Activated gamma-delta T cell treated with anti-CD3 and anti-CD28 coated beads, Interleukin-2, amount 50 U/mL, for 16 hours (primary cell): ENCODE measurements around the gene FAM111A.

Source experiments
- DNase-seq: peaks from one replicate; pipeline ENCODE4 v3.0.0-alpha.2; 2020; ENCODE audit warnings: low read depth

The FAM111A gene

GRCh38 chr11:59141673-59142460 lies 789 bp upstream of the FAM111A start:
- DNase-seq: no peak

DNA sequence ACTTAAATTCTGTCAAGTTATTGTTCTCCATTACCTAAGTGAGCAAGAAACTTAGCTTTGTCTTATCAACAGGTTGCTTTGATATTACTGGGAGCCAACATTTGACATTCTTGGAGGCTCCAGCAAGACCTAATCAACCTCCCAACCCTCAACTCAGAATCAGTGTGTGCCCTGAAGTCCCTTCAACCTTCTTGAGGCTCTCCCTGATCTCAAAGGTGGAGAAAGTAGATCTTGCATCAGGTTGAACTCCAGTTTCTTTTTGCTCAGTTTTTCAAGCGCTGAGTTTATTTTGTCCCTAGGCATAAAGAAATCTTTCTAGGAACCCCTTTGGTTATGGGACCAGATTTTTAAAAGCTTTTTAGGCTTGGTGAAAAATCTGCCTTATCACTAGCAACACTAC lies 1.4 kb downstream of the FAM111A start:
- DNase-seq: no peak

GRCh38 chr11:59144579-59145345 lies 2.1 kb downstream of the FAM111A start:
- DNase-seq: peak; percentile 39

GRCh38 chr11:59145534-59145933 lies 2.9 kb downstream of the FAM111A start:
- no peak for DNase-seq

DNA sequence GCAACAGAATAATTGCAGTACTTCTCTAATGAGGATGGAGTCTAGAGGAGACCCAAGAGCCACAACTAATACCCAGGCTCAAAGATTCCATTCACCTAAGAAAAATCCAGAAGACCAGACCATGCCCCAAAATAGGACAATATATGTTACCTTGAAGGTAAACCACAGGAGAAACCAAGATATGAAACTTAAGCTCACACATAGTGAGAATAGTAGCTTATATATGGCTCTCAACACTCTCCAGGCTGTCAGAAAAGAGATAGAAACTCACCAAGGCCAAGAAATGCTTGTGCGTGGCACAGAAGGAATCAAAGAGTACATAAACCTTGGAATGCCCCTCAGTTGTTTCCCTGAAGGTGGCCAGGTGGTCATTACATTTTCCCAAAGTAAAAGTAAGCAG lies 9.1 kb downstream of the FAM111A start:
- DNase-seq: no peak

DNA sequence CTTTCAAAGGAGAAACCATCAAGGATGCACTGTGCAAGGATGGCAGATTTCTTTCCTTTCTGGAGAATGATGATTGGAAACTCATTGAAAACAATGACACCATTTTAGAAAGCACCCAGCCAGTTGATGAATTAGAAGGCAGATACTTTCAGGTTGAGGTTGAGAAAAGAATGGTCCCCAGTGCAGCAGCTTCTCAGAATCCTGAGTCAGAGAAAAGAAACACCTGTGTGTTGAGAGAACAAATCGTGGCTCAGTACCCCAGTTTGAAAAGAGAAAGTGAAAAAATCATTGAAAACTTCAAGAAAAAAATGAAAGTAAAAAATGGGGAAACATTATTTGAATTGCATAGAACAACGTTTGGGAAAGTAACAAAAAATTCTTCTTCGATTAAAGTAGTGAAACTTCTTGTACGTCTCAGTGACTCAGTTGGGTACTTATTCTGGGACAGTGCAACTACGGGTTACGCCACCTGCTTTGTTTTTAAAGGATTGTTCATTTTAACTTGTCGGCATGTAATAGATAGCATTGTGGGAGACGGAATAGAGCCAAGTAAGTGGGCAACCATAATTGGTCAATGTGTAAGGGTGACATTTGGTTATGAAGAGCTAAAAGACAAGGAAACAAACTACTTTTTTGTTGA lies 9.8 kb downstream of the FAM111A start:
- no peak for DNase-seq

DNA sequence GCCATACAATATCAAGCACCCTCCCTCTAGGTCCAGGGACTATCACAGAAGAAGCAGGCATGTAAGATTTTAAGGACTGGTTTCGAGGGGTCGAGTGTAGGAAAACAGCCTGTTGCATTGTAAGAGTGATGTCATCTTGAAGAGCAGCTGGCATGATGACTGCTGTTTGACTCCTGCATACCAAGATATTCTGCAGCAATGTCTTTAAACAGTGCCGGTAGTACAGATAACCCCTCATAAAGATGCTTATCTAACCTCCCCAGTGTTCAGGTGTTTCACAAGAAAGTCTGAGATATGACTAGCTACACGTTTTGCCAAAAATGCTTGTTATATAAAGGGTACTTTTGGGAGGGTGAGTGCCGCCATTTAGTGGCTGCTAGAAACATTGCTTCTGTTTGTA lies 12.0 kb downstream of the FAM111A start:
- DNase-seq: no peak

- DNase-seq: no peak
These were observed 14.8 kb downstream of the FAM111A start for GRCh38 chr11:59157433-59157832.

DNA sequence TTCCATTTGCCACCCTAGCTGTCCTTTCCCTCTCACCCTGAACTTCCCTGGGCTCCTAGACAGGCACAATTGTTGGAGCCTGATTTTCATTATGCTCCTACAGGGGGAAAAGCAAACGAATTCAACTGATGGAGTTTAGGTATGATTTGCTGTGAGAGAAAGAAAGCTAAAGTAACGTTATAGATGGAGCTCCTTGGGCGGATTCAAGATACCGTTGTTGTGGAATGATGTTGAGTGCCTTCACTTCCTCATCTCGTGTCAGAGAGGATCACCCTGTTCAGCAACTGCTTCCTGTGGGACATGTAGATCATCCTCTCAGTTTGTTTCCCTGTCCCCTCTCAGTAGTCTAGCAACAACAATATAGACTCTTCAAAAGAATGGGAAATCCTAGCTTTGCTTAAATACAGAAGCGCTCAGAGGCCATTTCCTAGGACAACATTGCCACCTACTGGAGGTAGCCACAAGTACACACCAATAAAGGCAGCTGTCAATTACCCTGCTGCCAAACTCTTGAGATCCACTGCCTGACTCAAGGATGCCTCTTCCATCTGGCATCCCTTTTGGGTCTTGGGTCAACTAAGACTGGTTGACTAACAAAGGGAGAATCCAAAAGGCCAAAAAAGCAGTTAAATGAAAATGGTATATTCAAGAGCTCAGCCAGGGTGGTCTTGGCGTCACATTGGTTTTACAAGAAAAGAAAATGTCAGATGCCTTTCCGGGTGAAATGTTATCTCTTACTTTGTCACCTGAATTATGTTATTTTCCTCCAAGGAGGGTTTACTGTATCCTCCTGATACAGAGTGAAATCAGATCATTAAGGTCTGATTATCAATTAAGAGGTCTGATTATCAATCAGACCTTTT lies 15.8 kb downstream of the FAM111A start:
- DNase-seq: peak; percentile 41

DNA sequence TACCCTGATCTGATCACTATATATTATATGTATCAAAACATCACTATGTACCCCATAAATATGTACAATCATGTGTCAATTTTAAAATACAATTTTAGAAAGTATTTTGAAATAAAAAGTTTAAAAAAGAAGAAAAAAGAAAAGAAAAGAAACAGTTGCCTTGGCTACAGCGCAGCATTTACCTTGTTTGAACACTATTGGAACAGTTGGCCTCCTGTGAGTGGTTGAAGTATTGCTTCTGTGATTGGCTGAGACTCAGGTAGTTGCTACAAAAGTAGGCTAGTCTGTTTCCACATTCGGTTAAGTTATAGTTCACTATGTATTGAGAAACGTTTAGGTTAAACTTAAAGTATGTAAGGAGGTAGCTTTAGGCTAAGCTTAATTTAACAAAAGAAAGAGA lies 21.4 kb downstream of the FAM111A start:
- no peak for DNase-seq

DNA sequence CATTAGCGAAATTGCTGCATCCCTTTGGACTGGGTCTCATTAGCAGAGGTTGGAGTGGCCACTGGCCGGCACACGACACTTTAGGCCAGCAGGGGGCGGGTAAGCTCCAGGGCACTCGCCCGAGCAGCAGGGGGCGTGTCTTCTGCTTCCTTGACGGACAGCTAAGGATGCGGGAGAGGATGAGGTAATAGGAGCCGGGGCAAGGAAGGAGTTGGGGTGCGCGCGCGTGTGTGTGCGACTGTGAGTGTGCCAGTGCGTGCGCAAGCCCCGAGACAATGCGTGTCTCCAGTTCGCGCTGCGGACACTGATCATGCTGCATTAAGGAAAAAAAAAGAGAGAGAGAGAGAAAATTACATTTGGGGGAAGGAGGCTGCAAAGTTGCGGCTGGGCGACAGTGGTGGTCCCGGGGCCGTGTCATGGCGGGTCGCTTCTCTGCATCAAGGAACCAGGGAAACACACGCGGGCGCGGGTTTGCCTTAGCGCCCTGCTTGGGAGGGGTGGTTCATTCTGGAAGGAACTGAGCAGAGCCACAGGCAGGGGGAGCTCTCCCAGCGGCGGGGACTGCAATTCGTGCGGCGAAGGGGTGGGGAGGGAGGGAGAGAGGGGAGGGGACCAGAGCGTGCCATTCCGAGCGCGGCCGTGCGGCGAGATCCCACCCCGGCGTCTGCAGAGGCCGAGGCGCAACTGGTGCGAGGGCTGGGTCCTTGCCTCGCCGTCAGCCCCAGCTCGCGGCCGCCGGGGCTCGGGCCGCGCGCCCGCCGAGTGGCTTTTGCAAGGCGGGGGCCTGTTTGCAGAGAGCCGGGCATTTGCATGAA lies 29.1 kb downstream of the FAM111A start, which contains the start of gene DTX4:
Gene DTX4 (plus strand): TSS at position 625 of the 815 bp plus-strand sequence. CDS start 464 bp downstream, outside the sequence.
- peak; percentile 85 for DNase-seq

DNA sequence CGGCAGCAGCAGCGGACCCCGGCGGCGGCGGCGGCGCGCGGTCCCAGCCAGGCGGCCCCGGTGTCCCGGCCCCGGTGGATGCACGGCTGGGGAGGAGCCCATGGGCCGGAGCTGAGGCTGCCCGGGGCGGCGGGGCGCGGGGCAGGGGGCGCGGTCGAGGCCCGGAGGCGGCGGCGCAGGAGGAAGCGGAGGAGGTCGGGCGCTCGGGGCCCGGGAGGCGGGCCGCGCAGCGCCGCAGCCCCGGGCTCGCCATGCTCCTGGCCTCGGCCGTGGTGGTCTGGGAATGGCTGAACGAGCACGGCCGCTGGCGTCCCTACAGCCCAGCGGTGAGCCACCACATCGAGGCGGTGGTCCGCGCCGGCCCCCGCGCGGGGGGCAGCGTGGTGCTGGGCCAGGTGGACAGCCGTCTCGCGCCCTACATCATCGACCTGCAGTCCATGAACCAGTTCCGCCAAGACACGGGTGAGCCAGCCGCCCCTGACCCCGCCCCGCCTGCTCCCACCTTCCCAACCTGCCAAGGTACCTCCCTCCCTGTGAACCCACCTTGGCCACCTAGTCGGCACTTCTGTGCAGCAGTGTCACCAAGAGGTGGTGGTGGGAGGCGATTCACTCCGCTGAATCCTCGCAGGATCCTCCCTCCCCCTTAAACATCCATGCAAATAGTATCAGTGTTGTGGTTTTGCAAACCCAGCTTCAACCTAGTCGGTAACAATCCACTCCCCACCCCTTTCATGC lies 29.9 kb downstream of the FAM111A start:
- no peak for DNase-seq

GRCh38 chr11:59173080-59173963 lies 30.7 kb downstream of the FAM111A start:
- no peak for DNase-seq

DNA sequence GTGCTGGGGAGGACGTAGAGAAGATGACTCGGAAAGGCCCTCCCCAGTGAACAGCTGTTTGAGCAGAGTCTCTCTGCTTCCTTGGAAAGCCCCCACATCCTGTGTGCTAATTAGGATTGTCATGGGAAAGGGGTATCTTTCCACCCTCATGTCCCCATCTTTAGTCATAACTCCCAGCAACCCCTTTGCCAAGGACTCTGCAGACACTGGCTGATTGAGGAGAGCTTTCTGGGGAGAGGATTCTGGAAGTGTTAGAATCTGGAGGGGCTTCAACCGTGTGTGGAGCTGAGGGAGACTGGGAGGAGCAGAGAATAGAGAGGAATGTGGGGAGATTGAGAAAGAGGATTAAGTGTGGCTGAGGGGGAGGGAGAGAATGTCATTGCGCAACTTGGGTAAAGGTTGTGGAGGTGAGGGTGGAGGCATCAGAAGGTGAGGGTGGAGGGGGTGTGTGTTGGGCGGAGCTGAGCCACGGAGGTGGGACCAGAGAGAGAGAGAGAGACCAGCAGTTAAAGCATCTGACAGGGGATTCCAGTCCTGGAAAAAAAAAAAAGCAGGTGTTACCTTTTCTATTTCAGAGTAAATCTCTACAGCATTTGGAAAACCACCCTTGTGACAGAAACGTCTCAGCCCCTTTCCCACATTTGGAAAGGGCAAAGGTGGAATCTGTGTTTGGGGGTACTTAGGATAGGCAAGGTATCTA lies 31.5 kb downstream of the FAM111A start:
- DNase-seq: no peak

- DNase-seq: no peak
These were observed 32.0 kb downstream of the FAM111A start for GRCh38 chr11:59174664-59175033.

DNA sequence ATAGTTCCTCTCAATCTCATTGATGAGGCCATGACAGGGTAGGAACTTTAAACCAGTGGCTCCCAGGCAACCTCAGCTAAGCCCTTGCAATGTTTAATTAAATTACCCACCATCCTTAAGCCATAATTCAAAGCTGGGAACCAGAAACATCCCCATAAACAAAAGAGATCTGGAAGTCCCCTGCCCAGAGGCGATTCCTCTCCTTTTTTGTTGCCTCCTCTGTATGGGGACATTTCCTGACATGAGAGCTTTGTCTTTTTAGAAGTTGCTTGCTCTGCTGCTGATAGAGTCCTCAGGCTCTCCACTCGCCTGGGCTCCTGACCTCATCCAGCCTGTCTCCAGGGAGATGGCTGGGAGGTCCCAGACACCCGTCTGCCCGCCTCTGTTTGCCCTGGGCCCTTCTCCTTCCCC lies 32.4 kb downstream of the FAM111A start:
- no peak for DNase-seq

- DNase-seq: no peak
These were observed 33.7 kb downstream of the FAM111A start for GRCh38 chr11:59176330-59176729.

- no peak for DNase-seq
These were observed 35.7 kb downstream of the FAM111A start for GRCh38 chr11:59178402-59178801.

- DNase-seq: no peak
These were observed 36.5 kb downstream of the FAM111A start for GRCh38 chr11:59179121-59179520.
